Erythroblast (primary cell): Measurements from ENCODE around the gene PEX11A.

Experiments
- GATA1 ChIP-seq: IDR thresholded peaks from 2 replicates; pipeline ENCODE4 v1.6.1; 2011; ENCODE audit warnings: low read depth, mild to moderate bottlenecking, control low read depth, low read length, moderate library complexity
- POLR2A ChIP-seq: IDR thresholded peaks from 2 replicates; pipeline ENCODE4 v1.6.1; 2011; ENCODE audit warnings: mild to moderate bottlenecking, low read length

DNA sequence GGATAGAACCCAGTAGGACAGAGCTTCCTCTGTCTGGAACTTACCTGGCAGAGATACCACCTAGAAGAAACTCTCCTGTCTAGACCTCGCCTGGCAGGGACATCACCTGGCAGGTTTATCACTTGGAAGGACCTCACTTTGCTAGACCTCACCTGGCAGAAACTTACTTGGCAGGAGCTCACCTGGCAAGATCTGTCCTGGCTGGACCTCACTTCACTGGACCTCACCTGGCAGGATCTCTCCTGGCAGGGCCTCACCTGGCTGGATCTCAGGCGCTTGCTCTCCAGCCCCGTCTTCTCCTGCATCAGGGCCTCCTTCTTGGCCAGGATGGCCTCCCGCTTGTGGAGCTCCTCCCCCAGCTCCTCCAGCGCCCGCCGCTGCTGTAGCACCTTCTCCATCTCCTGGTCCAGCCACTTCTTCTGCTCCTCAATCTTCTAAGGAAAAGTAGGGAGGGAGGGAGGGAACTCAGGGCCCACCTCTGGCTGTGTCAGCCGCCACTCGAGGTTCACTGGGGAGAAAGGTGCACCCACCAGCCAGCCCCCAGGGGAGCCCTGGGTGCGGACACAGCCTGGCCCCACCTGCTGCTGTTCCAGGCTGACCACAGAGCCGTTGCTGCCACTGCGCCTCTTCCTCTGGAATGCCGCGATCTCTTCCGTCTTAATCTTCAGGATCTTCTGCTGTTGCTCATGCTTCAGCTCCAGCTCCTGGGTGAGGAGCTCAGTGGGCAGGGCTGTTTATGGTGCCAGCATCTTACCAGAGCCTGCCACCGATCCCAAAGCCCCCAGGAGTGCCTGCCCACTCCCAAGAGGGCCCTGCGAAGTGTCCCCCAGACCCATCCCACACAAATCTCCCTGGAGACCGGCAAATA, 57.8 kb downstream of the PEX11A start:
- TF ChIP-seq POLR2A (no peak), GATA1 (no peak)
